HepG2 (cell line): Measurements from ENCODE around the gene HNRNPF. TPM values are rescaled to one million over a fixed set of nuclear protein-coding genes. Genes with fewer than 3 reads are reported as not detected.

Experiments used
- ATAC-seq: fragments of 200-7000 bp; cut with Tn5 transposase; 3 replicates; pipeline ENCODE4 v1.9.1; 2020; ENCODE audit warnings: mild to moderate bottlenecking, moderate library complexity
- BruUV-seq: library from RNA; stranded (reverse); fragments of 400-500 nt; replicated peaks from 2 replicates; lab custom pipeline; 2021; lab: Mats Ljungman, UMichigan
- CTCF ChIA-PET: fragments of 300-600 bp; formaldehyde crosslinking; extraction: SDS; loops from one replicate; lab custom pipeline; 2021; ENCODE audit warnings: low total read pairs, inconsistent platforms, low intra/inter-chr PET ratio; lab: Yijun Ruan, JAX
- POLR2A ChIA-PET: fragments of 350-600 bp; sonication (Branson Sonifier 250); formaldehyde crosslinking; loops from one replicate; lab custom pipeline; 2020; ENCODE audit warnings: antibody characterized with exemption, inconsistent platforms; lab: Yijun Ruan, JAX
- DNase-seq: peaks from one replicate; pipeline ENCODE4 v3.0.0-alpha.2; 2015; ENCODE audit warnings: low spot score
- FAIRE-seq: peaks from 3 replicates; lab custom pipeline; 2011; peaks lifted over from hg19 to GRCh38; lab: Jason Lieb, UNC
- H2AFZ ChIP-seq: one replicate; pipeline ENCODE4 v1.6.1; 2011; ENCODE audit warnings: low read length, inconsistent platforms
- H3K27ac ChIP-seq: fragments of 300-600 bp; 3 replicates; pipeline ENCODE4 v1.8.0; 2011; ENCODE audit warnings: mixed run types, mild to moderate bottlenecking, mixed read lengths, low read length, inconsistent platforms; ENCODE audit not compliant: insufficient read depth; ENCODE audit errors: extremely low read length
- H3K27me3 ChIP-seq, 2 experiments: fragments of 200-600 bp in 1 of 2; 2 replicates in 1 of 2; 3 replicates in 1 of 2; pipeline versions ENCODE4 v1.6.0 to v1.8.0; 2011; ENCODE audit warnings: low read length in 2 of 2, mild to moderate bottlenecking in 2 of 2, moderate library complexity in 2 of 2, inconsistent platforms in 1 of 2; ENCODE audit not compliant: insufficient read depth in 2 of 2, control insufficient read depth in 1 of 2
- H3K36me3 ChIP-seq, 2 experiments: fragments of 200-600 bp in 1 of 2; replicated peaks in 1 of 2; 2 replicates in 1 of 2; 3 replicates in 1 of 2; pipeline versions ENCODE4 v1.5.1 to v1.8.0; 2011; ENCODE audit warnings: low read length in 2 of 2, inconsistent platforms in 1 of 2; ENCODE audit not compliant: insufficient read depth in 2 of 2, control insufficient read depth in 1 of 2
- H3K4me1 ChIP-seq: 2 replicates; pipeline ENCODE4 v1.5.1; 2012; ENCODE audit warnings: low read length, inconsistent platforms; ENCODE audit not compliant: insufficient read depth
- H3K4me2 ChIP-seq: 2 replicates; pipeline ENCODE4 v1.6.0; 2011; ENCODE audit warnings: low read depth, low read length, inconsistent platforms
- H3K4me3 ChIP-seq, 3 experiments: fragments of 200-600 bp in 1 of 3; sonication (generic), shearing (Covaris generic) in 1 of 3; replicated peaks in 1 of 3; 2 replicates each; pipeline ENCODE4 v1.5.1; 2011 to 2016; ENCODE audit warnings: low read length in 3 of 3, inconsistent platforms in 2 of 3, low read depth in 2 of 3, mild to moderate bottlenecking in 2 of 3, control low read depth in 1 of 3, mixed read lengths in 1 of 3; ENCODE audit not compliant: insufficient read depth in 1 of 3
- H3K79me2 ChIP-seq: one replicate; pipeline ENCODE4 v1.6.1; 2011; ENCODE audit warnings: low read length, inconsistent platforms; ENCODE audit not compliant: insufficient read depth
- H3K9ac ChIP-seq: 2 replicates; pipeline ENCODE4 v1.6.0; 2011; ENCODE audit warnings: mild to moderate bottlenecking, low read depth, low read length, inconsistent platforms; ENCODE audit not compliant: insufficient read depth
- H3K9me3 ChIP-seq: 2 replicates; pipeline ENCODE4 v1.5.1; 2012; ENCODE audit warnings: mild to moderate bottlenecking, low read length
- H4K20me1 ChIP-seq: 2 replicates; pipeline ENCODE4 v1.6.0; 2011; ENCODE audit warnings: inconsistent platforms, mild to moderate bottlenecking, low read length, moderate library complexity; ENCODE audit not compliant: insufficient read depth
- EEA1 ChIP-seq: sonication (generic); formaldehyde crosslinking; IDR thresholded peaks from 2 replicates; pipeline ENCODE4 v1.5.1; 2020; ENCODE audit warnings: mild to moderate bottlenecking, missing genetic modification reagents, borderline replicate concordance
- HDAC6 ChIP-seq: fragments of 200-600 bp; sonication (generic); IDR thresholded peaks from 2 replicates; pipeline ENCODE4 v1.7.0; 2017; ENCODE audit warnings: mild to moderate bottlenecking, antibody characterized with exemption, low read length, low read depth
- KDM5B ChIP-seq: sonication (generic); formaldehyde crosslinking; IDR thresholded peaks from 2 replicates; pipeline ENCODE4 v1.4.0; 2020; ENCODE audit warnings: missing genetic modification reagents, mild to moderate bottlenecking, borderline replicate concordance
- ZBTB33 ChIP-seq: sonication (generic); formaldehyde crosslinking; IDR thresholded peaks from 2 replicates; pipeline ENCODE4 v1.4.0; 2020; ENCODE audit warnings: missing genetic modification reagents
- ZNF263 ChIP-seq: sonication (generic); formaldehyde crosslinking; IDR thresholded peaks from 2 replicates; pipeline ENCODE4 v1.4.0; 2020; ENCODE audit warnings: missing genetic modification reagents
- ZNF687 ChIP-seq: sonication (generic); formaldehyde crosslinking; IDR thresholded peaks from 2 replicates; pipeline ENCODE4 v1.5.1; 2020; ENCODE audit warnings: mild to moderate bottlenecking, missing genetic modification reagents, moderate library complexity
- WGBS: methylation state at CpG from one replicate; pipeline ENCODE4 v1.1.6; 2017; ENCODE audit warnings: low lambda C conversion rate; 5-methylcytosine and 5-hydroxymethylcytosine counted together
- in situ Hi-C: cut with HindIII; loops from 2 replicates; pipeline ENCODE4 v1.10.0; 2017; ENCODE audit warnings: low pct_unique_long_range_greater_than_20kb; ENCODE audit not compliant: extremely low pct_ligation_motif_present
- intact Hi-C: fragments of 100-400 bp; cut with micrococcal nuclease; formaldehyde crosslinking; loops from one replicate; pipeline ENCODE4 v1.10.0; 2022; ENCODE audit not compliant: unreplicated experiment
- polyA plus RNA-seq, 8 experiments: library from polyadenylated mRNA; depleted of rRNA in 3 of 8; stranded (reverse) in 7 of 8; unstranded in 1 of 8; fragments of >200 nt; fragmentation: Illumina TruSeq in 4 of 8; extraction: Trizol in 4 of 8; gene quantifications; 2 replicates each; pipeline versions ENCODE4 v1.2.1 to v1.2.3, GENCODE V29; 2011 to 2016; ENCODE audit warnings: low read depth in 4 of 8, missing spikeins in 1 of 8, mixed read lengths in 1 of 8; ENCODE audit not compliant: insufficient read depth in 1 of 8
- total RNA-seq, 5 experiments: library from RNA; depleted of rRNA; stranded (reverse); fragments of >200 nt; fragmentation: Illumina TruSeq; extraction: Trizol; gene quantifications; 2 replicates each; pipeline ENCODE4 v1.2.3, GENCODE V29; 2016; ENCODE audit warnings: low read depth in 1 of 5

Gene HNRNPF
- total and polyA plus RNA-seq, 2 of the 13 experiments (the other 11 are each of a cell fraction or from before 2014, with no cell fraction given), result 166 to 308 TPM

- Histone ChIP-seq H3K4me3 (no peak overlapping the region; a peak in 1 of 6 replicates), H3K4me2 (no peak overlapping the region), H2AFZ (no peak overlapping the region), H3K9ac (no peak overlapping the region), H3K9me3 (no peaks in the 10 kb centered on the region), H3K27me3 (peaks cover 0 to 32% of the 10 kb centered on the region in 2 experiments; a peak in 4 of 5 replicates), H3K4me1 (peaks cover 27% of the 10 kb centered on the region), H4K20me1 (no peaks in the 10 kb centered on the region), H3K79me2 (no peaks in the 10 kb centered on the region), H3K36me3 (no peaks in the 10 kb centered on the region), H3K27ac (no peak overlapping the region)
- TF ChIP-seq ZNF687 (CRISPR knock-in tag) (peak; percentile 13; the same call in 1 of the 2 replicates), ZNF263 (CRISPR knock-in tag) (0 out of 2 replicates have a peak, but pooled peaks have one; percentile 27), HDAC6 (no peak)
- in situ Hi-C loops, result no loop called here
- POLR2A ChIA-PET, result no interaction called here
- peak; percentile 56 for ATAC-seq
- no peak for DNase-seq
- no peak for FAIRE-seq
- CTCF ChIA-PET, result no interaction called here
- BruUV-seq, result no TSS peak
- WGBS, result 5% methylated on average over 2 of the region's 11 CpGs
- intact Hi-C loops, result no loop called here
Measured at GRCh38 chr10:43339136-43339535, 69.8 kb downstream of the HNRNPF start.

GRCh38 chr10:43338117-43338516 lies 70.9 kb downstream of the HNRNPF start:
- ATAC-seq, result peak; percentile 35; the same call in 1 of the 3 replicates
- Histone ChIP-seq H3K27ac (no peak overlapping the region), H3K36me3 (no peaks in the 10 kb centered on the region), H3K9me3 (no peaks in the 10 kb centered on the region), H3K4me2 (no peak overlapping the region), H3K27me3 (peaks cover 0 to 27% of the 10 kb centered on the region in 2 experiments; a peak in 4 of 5 replicates), H3K4me3 (no peak overlapping the region)
- peak; percentile 82; the same call in 1 of the 2 replicates for TF ChIP-seq ZBTB33
- TF ChIP-seq KDM5B (CRISPR knock-in tag), result no peak
- no peak for TF ChIP-seq EEA1 (CRISPR knock-in tag)
- TF ChIP-seq, all 625 proteins: peak for 1
- ChIA-PET CTCF (no interaction called here), POLR2A (no interaction called here)
- no peak overlapping the region for H3K9ac ChIP-seq
- DNase-seq (no peak), FAIRE-seq (no peak)
- 66% methylated on average over 5 of the region's 12 CpGs for WGBS
- peaks cover 27% of the 10 kb centered on the region for H3K4me1 ChIP-seq
- BruUV-seq, result no TSS peak
- intact Hi-C loops (no loop called here), in situ Hi-C loops (no loop called here)
- H2AFZ ChIP-seq, result no peak overlapping the region
- no peaks in the 10 kb centered on the region for H3K79me2 ChIP-seq
- no peaks in the 10 kb centered on the region for H4K20me1 ChIP-seq
